Kidney (tissue), 14 donors: ENCODE data around the gene ZBTB16. TPM values are rescaled to one million over a fixed set of nuclear protein-coding genes. Genes with fewer than 3 reads are reported as not detected.

ENCODE experiments used
- DNase-seq, 5 donors: peaks; one replicate each; pipeline ENCODE4 v3.0.0-alpha.2; 2013 to 2020
- FAIRE-seq: peaks from 2 replicates; lab custom pipeline; 2012; peaks lifted over from hg19 to GRCh38; lab: Jason Lieb, UNC
- H3K27ac ChIP-seq, 2 donors: one replicate each; pipeline ENCODE4 v1.7.0; 2013; ENCODE audit warnings: low read depth in 2 of 2, low read length in 2 of 2, inconsistent platforms in 1 of 2
- H3K27me3 ChIP-seq: one replicate; pipeline ENCODE4 v1.7.1; 2013; ENCODE audit warnings: low read length, inconsistent platforms; ENCODE audit not compliant: control insufficient read depth, insufficient read depth
- H3K36me3 ChIP-seq, 3 donors: one replicate each; pipeline versions ENCODE4 v1.7.0 to v1.7.1; 2013; ENCODE audit warnings: low read length in 3 of 3, control low read depth in 1 of 3, inconsistent platforms in 1 of 3; ENCODE audit not compliant: insufficient read depth in 3 of 3, control insufficient read depth in 2 of 3
- H3K4me1 ChIP-seq, 3 donors: one replicate each; pipeline versions ENCODE4 v1.7.0 to v1.7.1; 2013; ENCODE audit warnings: low read length in 3 of 3, inconsistent platforms in 1 of 3, low read depth in 1 of 3; ENCODE audit not compliant: control insufficient read depth in 2 of 3, insufficient read depth in 2 of 3
- H3K4me3 ChIP-seq, 3 donors: one replicate each; pipeline versions ENCODE4 v1.7.0 to v1.8.1; 2013; ENCODE audit warnings: low read length in 3 of 3, control low read depth in 1 of 3, inconsistent platforms in 1 of 3
- H3K9ac ChIP-seq, 3 donors: one replicate each; pipeline versions ENCODE4 v1.7.0 to v1.7.1; 2013; ENCODE audit warnings: low read length in 3 of 3, control low read depth in 1 of 3, inconsistent platforms in 1 of 3
- H3K9me3 ChIP-seq, 3 donors: one replicate each; pipeline versions ENCODE4 v1.7.0 to v1.7.1; 2013; ENCODE audit warnings: low read length in 3 of 3, control low read depth in 1 of 3, inconsistent platforms in 1 of 3; ENCODE audit not compliant: control insufficient read depth in 2 of 3, insufficient read depth in 1 of 3
- intact Hi-C: fragments of 100-400 bp; cut with DNase I; formaldehyde crosslinking; loops from one replicate; pipeline ENCODE4 v1.11.1; 2022
- polyA plus RNA-seq: library from polyadenylated mRNA; stranded (reverse); fragments of 350-450 nt; fragmentation: Illumina TruSeq; extraction: RNeasy Lipid Tissue Mini Kit (QIAGEN cat#74804); gene quantifications from one replicate; pipeline ENCODE4 v1.2.3, GENCODE V29; 2014; ENCODE audit warnings: low read depth, low replicate concordance; ENCODE audit not compliant: insufficient read depth
- total RNA-seq: library from RNA; stranded (reverse); fragmentation: NEBNext Ultra II Directional; extraction: Animal tissue kit (Norgen Biotek cat#: 25700); gene quantifications from one replicate; pipeline ENCODE4 v1.2.1, GENCODE V29; 2021
- TF ChIP-seq, protein P1 (sequence below): IDR thresholded peaks from 3 replicates; pipeline ENCODE4 v1.5.1; 2012; ENCODE audit warnings: mild to moderate bottlenecking, moderate library complexity, borderline replicate concordance; ENCODE audit not compliant: insufficient read depth; ENCODE audit errors: extremely low read depth
- donor health status: control.
- donor health status: control.
- donor health status: control.
- donor health status: control.
- donor health status: control.
- donor health status: DM: yes; HTN: yes; CAD: no.
- donor health status: Normal renal cell carcinoma (clear cell type).

The ZBTB16 gene
- total and polyA plus RNA-seq, 2 donors from 2014 or later: 2.5 to 126 TPM

DNA sequence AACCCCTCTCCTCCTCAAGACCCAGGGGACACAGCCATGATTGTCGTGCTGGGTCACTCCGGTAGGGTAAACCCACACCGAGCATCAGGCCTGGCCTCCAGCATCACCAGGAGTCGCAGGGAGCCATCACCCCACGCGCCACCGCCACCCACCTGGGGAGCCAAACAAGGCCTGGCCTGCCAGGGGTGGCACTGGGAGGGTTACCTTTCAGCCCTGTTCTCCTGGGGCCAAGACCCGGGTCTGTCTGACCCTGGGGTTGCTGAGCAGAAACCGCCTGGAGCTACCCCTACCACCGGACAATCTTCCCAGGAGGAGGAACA, 197.4 kb downstream of the ZBTB16 start:
- FAIRE-seq: no peak
- no peak for DNase-seq
- Histone ChIP-seq H3K36me3 (peaks cover 0 to 2% (median 0%) of the 10 kb centered on the region in 3 donors), H3K27me3 (no peaks in the 10 kb centered on the region), H3K9ac (no peak overlapping the region), H3K4me3 (no peak overlapping the region), H3K27ac (no peak overlapping the region), H3K4me1 (peaks cover 0 to 15% (median 5%) of the 10 kb centered on the region in 3 donors), H3K9me3 (no peaks in the 10 kb centered on the region)
- TF ChIP-seq, protein P1, sequence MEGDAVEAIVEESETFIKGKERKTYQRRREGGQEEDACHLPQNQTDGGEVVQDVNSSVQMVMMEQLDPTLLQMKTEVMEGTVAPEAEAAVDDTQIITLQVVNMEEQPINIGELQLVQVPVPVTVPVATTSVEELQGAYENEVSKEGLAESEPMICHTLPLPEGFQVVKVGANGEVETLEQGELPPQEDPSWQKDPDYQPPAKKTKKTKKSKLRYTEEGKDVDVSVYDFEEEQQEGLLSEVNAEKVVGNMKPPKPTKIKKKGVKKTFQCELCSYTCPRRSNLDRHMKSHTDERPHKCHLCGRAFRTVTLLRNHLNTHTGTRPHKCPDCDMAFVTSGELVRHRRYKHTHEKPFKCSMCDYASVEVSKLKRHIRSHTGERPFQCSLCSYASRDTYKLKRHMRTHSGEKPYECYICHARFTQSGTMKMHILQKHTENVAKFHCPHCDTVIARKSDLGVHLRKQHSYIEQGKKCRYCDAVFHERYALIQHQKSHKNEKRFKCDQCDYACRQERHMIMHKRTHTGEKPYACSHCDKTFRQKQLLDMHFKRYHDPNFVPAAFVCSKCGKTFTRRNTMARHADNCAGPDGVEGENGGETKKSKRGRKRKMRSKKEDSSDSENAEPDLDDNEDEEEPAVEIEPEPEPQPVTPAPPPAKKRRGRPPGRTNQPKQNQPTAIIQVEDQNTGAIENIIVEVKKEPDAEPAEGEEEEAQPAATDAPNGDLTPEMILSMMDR: no peak
- intact Hi-C loops: no loop called here

DNA sequence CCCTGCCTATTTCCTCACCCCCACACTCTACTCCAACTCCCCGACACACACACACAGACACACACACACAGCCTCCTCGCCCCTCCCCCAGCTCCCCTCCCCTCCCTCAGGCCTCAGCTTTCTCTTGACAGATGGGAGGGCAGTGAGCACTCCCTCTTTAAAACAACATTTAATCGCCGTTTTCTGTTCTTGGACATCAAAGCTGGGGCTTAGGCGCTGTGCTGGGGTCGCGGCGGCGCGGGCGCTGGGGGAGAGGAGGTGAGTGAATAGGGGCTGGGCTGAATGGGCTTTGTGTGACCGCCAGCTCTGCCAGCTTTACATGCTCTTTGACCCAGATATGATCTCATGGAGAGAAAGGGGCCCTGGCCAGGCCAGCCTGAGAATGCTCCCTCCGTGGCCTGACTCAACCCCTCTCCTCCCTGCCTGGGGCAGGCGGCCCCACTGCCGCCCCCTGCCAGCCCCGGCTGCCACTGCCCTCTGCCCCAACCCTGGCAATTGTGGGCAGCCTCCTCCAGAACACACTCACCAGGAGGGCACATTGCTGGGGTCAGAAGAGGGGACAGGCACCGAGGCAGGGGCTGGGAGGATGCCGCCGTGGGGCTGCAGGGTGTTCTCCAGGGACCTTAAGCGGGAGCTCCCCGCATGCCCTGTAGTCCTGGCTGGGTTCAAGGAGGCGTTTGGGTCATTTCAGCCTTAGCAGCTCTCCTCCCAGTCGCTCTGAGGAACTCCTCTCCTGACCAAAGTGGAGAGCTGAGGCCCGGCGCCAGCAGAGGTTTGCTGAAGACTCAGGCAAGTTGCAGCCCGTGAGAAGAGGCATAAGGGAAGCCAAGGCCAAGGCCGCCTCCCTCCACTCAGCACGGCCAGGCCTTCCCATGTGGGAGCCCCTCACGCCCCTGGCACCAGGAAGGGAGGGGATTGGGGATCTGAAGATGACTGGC, 198.4 kb downstream of the ZBTB16 start:
- H3K4me1 ChIP-seq: peaks cover 0 to 15% (median 5%) of the 10 kb centered on the region in 3 donors
- TF ChIP-seq, protein P1: peak; percentile 10
- no peaks in the 10 kb centered on the region for H3K27me3 ChIP-seq
- H3K36me3 ChIP-seq: peaks cover 0 to under 1% (median 0%) of the 10 kb centered on the region in 3 donors
- intact Hi-C loops: no loop called here
- H3K27ac ChIP-seq: no peak overlapping the region
- H3K4me3 ChIP-seq: no peak overlapping the region
- DNase-seq (peak in 4 of 5 donors; percentile 72 to 80 (median 75)), FAIRE-seq (no peak)
- no peak overlapping the region for H3K9ac ChIP-seq
- H3K9me3 ChIP-seq: no peaks in the 10 kb centered on the region

DNA sequence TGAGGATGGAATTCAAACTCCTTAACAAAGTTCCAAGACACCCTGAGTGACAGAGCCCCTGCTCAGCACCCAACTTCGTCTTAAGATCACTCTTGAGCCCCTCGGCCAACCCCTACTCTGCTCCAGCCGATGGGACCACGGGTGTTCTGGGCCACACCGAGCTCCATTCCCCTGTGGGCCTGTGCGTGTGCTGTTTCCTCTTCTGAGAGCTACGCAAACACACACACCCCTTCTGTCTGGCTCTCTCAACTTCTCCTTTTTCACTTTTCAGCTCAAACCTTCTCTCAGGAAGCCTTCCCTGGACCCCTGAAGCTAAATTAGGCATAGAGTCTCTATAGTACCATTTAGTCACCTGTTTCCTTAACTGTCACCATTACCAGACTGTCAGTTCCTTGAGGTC, 199.2 kb downstream of the ZBTB16 start:
- no peaks in the 10 kb centered on the region for H3K36me3 ChIP-seq
- H3K27ac ChIP-seq: no peak overlapping the region
- peaks cover 0 to 15% (median 5%) of the 10 kb centered on the region in 3 donors for H3K4me1 ChIP-seq
- intact Hi-C loops: no loop called here
- H3K9me3 ChIP-seq: no peaks in the 10 kb centered on the region
- TF ChIP-seq, protein P1: no peak
- FAIRE-seq: no peak
- no peak overlapping the region for H3K4me3 ChIP-seq
- no peaks in the 10 kb centered on the region for H3K27me3 ChIP-seq
- DNase-seq: no peak
- H3K9ac ChIP-seq: no peak overlapping the region
